ENCODE results near the gene STING1.
A peak's percentile ranks its signal among the peaks of the same experiment; 100 is the strongest.
"Not testable (repeated sequence)": the region's sequence is repeated elsewhere in the genome, so short reads cannot be mapped to it uniquely, and the experiment has no call there.

The STING1 gene

DNA sequence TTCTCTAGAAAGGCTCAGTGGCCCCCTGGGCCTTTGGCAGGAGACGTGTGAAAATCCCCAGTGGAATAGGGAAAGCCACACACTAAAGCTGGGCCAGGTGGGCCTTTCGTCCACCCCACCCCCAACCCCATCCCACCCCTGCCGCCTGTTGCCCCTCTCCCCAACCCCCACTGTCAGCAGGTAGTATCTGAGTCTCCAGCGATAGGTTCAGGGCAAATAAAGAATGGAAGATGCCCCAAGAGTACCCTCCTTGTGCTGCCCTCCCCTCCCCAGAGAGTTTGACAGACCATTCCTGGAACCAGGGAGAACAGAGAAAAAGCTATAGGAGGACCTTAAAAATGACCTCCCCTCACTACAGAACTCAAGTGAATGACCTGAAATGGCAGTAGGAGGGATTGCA is 41.9 kb upstream of the STING1 start:
- Histone ChIP-seq H3K9ac (no peak overlapping the region), H3K9me3 (no peaks in the 10 kb centered on the region), H4K20me1 (no peaks in the 10 kb centered on the region), H3K4me1 (peaks cover 79% of the 10 kb centered on the region), H3K27ac (no peak overlapping the region), H3K36me3 (no peaks in the 10 kb centered on the region), H3K27me3 (no peaks in the 10 kb centered on the region), H3K4me2 (peak overlapping the region; percentile 91), H3K4me3 (no peak overlapping the region)
- no peak for TF ChIP-seq Cebpa-rat (IDR thresholded peaks at IDR 0.05)

DNA sequence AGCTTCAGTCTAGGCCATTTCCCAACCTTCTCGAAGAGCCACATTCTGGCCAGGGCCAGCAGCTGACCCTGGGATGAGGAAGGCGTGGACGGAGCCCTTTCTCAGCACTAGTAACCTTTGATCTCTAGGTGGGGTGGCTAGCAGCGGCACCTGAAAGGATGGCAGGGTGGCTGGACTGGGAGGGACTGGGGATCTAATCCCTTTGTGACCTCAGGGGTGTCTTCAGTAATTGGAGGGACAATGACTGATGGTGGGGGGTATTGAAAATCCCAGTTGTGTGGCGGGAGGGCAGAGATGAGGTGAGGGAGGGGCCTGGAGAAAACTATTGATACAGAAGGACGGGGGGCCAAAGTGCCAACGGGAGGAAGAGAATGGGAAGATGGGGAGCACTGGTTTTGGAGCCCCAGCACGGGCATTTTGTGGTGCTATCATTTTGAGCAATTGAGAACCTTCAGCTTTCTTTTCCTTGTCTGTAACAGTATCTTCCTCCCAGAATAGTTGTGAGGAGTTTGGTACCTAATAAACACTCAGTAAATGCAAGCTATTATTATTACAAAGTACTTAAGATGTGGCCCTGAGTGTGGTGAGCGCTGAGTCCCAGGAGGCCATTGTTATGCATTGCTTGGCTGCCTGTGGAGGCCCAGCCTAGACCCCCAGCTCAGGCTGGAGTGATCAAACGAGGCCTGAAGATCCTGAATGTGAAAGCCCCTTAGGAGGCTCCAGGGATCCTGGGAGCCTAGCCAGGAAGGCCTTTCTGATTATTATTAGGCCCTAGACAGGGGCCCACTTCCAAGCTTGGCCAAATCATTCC is 41.3 kb upstream of the STING1 start:
- peaks cover 79% of the 10 kb centered on the region for H3K4me1 ChIP-seq
- no peak overlapping the region; the same call in 1 of the 2 replicates for H3K9ac ChIP-seq
- H4K20me1 ChIP-seq, result no peaks in the 10 kb centered on the region
- TF ChIP-seq Cebpa-rat (IDR thresholded peaks at IDR 0.05), result no peak
- H3K4me2 ChIP-seq, result peak overlapping the region; percentile 91
- H3K36me3 ChIP-seq, result no peaks in the 10 kb centered on the region
- H3K9me3 ChIP-seq, result no peaks in the 10 kb centered on the region
- no peaks in the 10 kb centered on the region for H3K27me3 ChIP-seq
- peak overlapping the region; percentile 41 for H3K4me3 ChIP-seq
- peak overlapping the region; percentile 50; the same call in 1 of the 2 replicates for H3K27ac ChIP-seq

- peak overlapping the region; percentile 89 for H3K4me2 ChIP-seq
- H3K27ac ChIP-seq, result peak overlapping the region; percentile 74
These were observed 35.4 kb upstream of the STING1 start for GRCh38 chr5:139517683-139518564.

GRCh38 chr5:139514486-139514856 is 31.9 kb upstream of the STING1 start:
- no peak overlapping the region for H3K4me3 ChIP-seq
- H4K20me1 ChIP-seq, result no peaks in the 10 kb centered on the region
- H3K9me3 ChIP-seq, result peaks cover 9% of the 10 kb centered on the region
- no peak overlapping the region for H3K27ac ChIP-seq
- H3K4me2 ChIP-seq, result peak overlapping the region; percentile 86
- no peak overlapping the region for H3K9ac ChIP-seq
- H3K27me3 ChIP-seq, result no peaks in the 10 kb centered on the region
- TF ChIP-seq Cebpa-rat (IDR thresholded peaks at IDR 0.05), result no peak
- H3K36me3 ChIP-seq, result no peaks in the 10 kb centered on the region
- H3K4me1 ChIP-seq, result peaks cover 72% of the 10 kb centered on the region

More at GRCh38 chr5:139517683-139518564, 35.4 kb upstream of the STING1 start:
- Histone ChIP-seq H3K9ac (peak overlapping the region; percentile 78), H4K20me1 (no peaks in the 10 kb centered on the region), H3K27me3 (no peaks in the 10 kb centered on the region), H3K4me1 (peaks cover 78% of the 10 kb centered on the region), H3K4me3 (peak overlapping the region; percentile 63), H3K36me3 (no peaks in the 10 kb centered on the region), H3K9me3 (no peaks in the 10 kb centered on the region)
- TF ChIP-seq Cebpa-rat (IDR thresholded peaks at IDR 0.05), result no peak

DNA sequence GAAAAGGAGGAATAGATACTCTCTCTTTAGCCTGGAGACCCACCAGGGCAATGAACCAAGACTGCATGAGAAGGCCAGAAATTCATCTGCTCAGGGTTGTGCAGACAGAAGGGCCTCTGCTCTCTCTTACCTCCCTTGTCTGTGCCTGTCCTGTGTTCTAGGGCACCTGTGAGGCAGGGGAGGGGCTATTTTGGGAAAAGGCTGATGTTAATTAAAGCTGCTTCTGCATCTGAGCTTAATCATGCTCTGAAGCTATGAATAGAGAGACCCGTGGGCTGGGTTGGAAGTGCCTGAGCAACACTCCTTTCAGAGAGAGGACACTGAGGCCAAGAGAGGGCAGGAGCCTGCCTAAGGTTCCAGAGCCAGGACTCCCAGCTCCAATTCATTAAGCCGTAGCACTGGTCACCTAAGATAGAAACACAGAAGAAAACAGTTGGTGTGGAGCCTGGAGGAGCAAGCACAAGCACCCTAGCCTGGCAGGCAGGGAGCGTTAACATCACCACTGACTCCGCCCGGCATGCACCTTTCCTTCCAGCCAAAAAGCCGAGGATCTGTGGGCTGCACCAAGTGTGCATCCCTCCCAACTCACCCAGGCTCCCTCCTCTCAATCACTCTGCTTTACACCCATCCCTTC is 31.4 kb upstream of the STING1 start:
- Histone ChIP-seq H3K4me2 (peak overlapping the region; percentile 86), H3K9me3 (peaks cover 9% of the 10 kb centered on the region), H3K27me3 (no peaks in the 10 kb centered on the region), H3K4me1 (peaks cover 72% of the 10 kb centered on the region), H3K27ac (no peak overlapping the region), H3K4me3 (no peak overlapping the region), H4K20me1 (no peaks in the 10 kb centered on the region), H3K36me3 (no peaks in the 10 kb centered on the region), H3K9ac (no peak overlapping the region)
- no peak for TF ChIP-seq Cebpa-rat (IDR thresholded peaks at IDR 0.05)

- H3K4me3 ChIP-seq, H3K36me3 ChIP-seq, H3K27me3 ChIP-seq, H4K20me1 ChIP-seq, H3K9ac ChIP-seq, H3K9me3 ChIP-seq: not testable (repeated sequence)
- peak overlapping the region; percentile 86 for H3K4me2 ChIP-seq
- H3K27ac ChIP-seq, result peak overlapping the region; percentile 24; the same call in 1 of the 2 replicates
- peaks cover 71% of the 10 kb centered on the region for H3K4me1 ChIP-seq
These were observed 30.9 kb upstream of the STING1 start for GRCh38 chr5:139513434-139513833.

DNA sequence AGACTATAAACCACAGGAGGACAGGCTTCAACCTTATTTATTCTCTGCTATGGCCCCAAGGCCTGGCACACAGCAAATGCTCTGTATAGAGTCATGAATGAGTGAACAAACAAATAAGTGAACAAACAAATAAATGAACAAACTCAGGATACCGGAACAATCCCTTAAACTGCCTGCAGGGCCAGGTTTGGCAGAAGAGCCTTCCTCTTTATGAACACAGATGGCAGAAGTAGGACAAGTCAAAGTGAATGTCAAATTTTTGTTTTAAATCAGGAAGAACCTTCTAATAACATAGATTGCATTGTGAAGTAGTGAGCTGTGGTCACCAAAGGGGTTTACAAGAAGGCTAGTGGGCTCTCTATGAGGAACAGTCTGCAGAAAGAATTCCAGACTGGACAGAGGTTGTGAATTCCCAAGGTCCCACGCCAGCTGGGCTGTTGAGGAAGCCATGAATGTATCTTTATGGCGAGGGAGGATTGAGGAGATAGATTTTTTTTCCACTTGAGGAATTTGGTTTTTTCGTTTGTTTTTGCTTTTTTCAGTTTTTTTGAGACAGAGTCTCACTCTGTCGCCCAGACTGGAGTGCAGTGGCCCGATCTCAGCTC is 30.3 kb upstream of the STING1 start:
- peaks cover 9% of the 10 kb centered on the region for H3K9me3 ChIP-seq
- H3K9ac ChIP-seq, result no peak overlapping the region
- peak overlapping the region; percentile 55 for H3K27ac ChIP-seq
- peak overlapping the region; percentile 86 for H3K4me2 ChIP-seq
- H3K27me3 ChIP-seq, result no peaks in the 10 kb centered on the region
- H3K4me1 ChIP-seq, result peaks cover 73% of the 10 kb centered on the region
- TF ChIP-seq Cebpa-rat (IDR thresholded peaks at IDR 0.05), result no peak
- 0 out of 2 replicates have a peak overlapping the region, but pooled peaks have one; percentile 28 for H3K4me3 ChIP-seq
- no peaks in the 10 kb centered on the region for H3K36me3 ChIP-seq
- no peaks in the 10 kb centered on the region for H4K20me1 ChIP-seq

GRCh38 chr5:139504722-139505121 is 22.2 kb upstream of the STING1 start:
- Histone ChIP-seq H3K4me1 (peaks cover 29% of the 10 kb centered on the region), H3K9me3 (peaks cover 21% of the 10 kb centered on the region)
- H3K27ac ChIP-seq, H3K36me3 ChIP-seq, H3K9ac ChIP-seq, H4K20me1 ChIP-seq, H3K27me3 ChIP-seq, H3K4me3 ChIP-seq, H3K4me2 ChIP-seq: not testable (repeated sequence)

DNA sequence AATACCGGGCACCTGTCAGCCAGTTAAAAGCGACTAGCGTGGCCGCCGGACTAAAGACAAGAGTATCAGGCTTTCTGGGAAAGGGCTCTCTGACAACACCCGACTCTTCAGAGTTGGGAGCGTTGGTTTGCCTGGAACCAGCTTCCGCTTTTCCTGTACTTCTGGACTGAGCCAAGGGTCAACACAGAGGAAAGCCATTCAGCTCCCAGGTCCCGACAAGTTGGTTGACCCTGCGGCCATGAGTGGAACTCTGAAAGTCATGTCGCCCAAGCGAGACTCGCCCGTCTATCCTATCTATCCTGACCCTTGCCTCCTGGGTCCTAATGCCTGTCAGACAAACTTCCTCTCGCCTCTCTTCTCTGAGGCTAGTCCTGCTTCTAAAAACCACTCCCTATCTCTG is 21.3 kb upstream of the STING1 start:
- peaks cover 29% of the 10 kb centered on the region for H3K4me1 ChIP-seq
- H3K27ac ChIP-seq, H3K36me3 ChIP-seq, H4K20me1 ChIP-seq, H3K4me3 ChIP-seq, H3K4me2 ChIP-seq, H3K27me3 ChIP-seq, H3K9ac ChIP-seq: not testable (repeated sequence)
- H3K9me3 ChIP-seq, result peaks cover 21% of the 10 kb centered on the region

DNA sequence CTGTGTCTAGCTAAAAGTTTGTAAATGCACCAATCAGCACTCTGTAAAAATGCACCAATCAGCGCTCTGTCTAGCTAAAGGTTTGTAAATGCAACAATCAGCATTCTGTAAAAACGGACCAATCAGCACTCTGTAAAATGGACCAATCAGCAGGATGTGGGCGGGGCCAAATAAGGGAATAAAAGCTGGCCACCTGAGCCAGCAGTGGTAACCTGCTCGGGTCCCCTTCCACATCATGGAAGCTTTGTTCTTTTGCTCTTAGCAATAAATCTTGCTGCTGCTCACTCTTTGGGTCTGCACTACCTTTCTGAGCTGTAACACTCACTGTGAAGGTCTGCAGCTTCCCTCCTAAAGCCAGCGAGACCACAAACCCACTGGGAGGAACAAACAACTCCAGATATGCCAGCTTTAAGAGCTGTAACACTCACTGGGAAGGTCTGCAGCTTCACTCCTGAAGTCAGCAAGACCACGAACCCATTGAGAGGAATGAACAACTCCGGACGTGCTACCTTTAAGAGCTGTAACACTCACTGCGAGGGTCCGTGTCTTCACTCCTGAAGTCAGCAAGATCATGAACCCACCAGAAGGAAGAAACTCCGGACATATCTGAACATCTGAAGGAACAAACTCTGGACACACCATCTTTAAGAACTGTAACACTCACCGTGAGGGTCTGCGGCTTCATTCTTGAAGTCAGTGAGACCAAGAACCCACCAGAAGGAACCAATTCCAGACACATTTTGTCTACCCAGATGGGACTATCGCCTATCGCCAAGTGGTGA is 20.7 kb upstream of the STING1 start:
- H3K36me3 ChIP-seq, H3K27ac ChIP-seq, H4K20me1 ChIP-seq, H3K4me3 ChIP-seq, H3K9ac ChIP-seq, H3K27me3 ChIP-seq: not testable (repeated sequence)
- H3K4me1 ChIP-seq, result peaks cover 24% of the 10 kb centered on the region
- peaks cover 21% of the 10 kb centered on the region for H3K9me3 ChIP-seq
- H3K4me2 ChIP-seq, result peak overlapping the region; percentile 5; the same call in 1 of the 2 replicates

Measured in BLaER1 (cell line).